Stimulated activated CD8-positive, alpha-beta memory T cell treated with anti-CD3 and anti-CD28 coated beads, Interleukin-15, amount 100 ng/mL, for 1 hour (primary cell): ENCODE measurements around the gene LMBR1L.
"Not testable (repeated sequence)": the region's sequence is repeated elsewhere in the genome, so short reads cannot be mapped to it uniquely, and the experiment has no call there.

Experiments used
- DNase-seq: peaks from one replicate; pipeline ENCODE4 v3.0.0-alpha.2; 2020; ENCODE audit warnings: low read depth

Gene LMBR1L, protein sequence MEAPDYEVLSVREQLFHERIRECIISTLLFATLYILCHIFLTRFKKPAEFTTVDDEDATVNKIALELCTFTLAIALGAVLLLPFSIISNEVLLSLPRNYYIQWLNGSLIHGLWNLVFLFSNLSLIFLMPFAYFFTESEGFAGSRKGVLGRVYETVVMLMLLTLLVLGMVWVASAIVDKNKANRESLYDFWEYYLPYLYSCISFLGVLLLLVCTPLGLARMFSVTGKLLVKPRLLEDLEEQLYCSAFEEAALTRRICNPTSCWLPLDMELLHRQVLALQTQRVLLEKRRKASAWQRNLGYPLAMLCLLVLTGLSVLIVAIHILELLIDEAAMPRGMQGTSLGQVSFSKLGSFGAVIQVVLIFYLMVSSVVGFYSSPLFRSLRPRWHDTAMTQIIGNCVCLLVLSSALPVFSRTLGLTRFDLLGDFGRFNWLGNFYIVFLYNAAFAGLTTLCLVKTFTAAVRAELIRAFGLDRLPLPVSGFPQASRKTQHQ

DNA sequence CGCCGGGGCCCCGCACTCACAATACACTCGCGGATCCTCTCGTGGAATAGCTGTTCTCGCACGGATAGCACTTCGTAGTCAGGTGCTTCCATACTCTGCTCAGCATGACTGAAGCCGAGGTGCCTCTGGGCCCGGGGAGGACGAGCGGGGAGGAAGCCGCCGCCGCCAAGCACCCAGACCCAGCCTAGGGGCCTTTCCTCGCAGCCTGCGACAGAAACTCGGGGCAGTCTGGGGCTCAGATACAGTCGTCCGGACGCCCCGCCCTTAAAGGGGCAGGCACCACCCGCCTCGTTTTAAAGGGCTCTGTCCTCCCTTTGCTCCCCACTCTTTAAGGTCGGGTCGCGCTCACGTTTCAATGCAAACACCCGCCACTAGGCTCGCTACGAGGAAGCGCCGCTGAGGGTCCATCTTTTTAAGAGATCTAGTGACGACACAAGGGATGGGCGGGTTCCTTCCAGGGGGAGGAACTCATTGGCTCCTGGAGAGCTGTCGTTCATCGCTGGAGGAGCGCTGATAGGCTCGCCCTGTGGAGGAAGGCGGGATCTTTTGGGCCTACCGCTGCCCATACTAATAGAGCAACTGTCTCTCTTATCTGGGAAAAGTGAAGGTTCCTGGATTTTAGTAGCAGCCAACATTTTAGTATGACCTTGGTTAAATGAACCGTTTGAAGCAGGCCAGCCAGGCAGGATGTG, at the start of gene LMBR1L:
LMBR1L (minus strand) TSS at position 384 of the 692 bp plus-strand sequence; CDS start at position 92, 292 bp downstream.
- DNase-seq: peak; percentile 97

DNA sequence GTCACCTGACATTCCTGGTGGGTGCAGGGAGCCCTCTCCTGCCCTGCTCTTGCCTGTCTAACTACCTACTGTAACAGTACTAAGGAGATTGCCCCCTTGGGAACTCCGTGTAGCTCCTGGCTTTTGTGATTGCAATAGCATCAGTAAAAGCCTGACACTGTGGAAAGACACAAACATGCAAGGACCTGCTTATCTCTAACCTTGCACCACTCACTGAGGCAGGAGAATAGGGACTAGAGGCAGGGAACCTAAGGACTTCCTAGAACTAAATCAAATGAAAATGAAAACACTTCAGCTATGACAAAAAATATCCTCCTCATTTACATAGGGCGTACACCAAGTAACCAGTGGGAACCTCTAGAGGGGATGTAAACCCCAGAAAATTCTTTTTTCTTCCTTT, 49.8 kb upstream of the LMBR1L start:
- no peak for DNase-seq

DNA sequence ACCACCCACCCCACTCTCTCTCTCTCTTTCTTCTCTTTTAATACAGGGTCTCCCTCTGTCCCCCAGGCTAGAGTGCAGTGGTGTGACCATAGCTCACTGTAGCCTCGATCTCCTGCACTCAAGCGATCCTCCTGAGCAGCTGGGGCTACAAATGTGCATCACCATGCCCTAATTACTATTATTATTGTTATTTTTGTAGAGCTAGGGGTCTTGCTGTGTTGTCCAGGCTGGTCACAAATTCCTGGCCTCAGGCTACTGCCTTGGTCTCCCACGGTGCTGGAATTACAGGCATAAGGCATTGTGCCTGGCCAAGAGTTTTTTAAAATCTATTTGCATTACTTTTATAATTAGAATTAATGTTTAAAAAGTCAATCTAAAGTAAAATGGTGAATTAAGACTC, 43.6 kb upstream of the LMBR1L start:
- no peak for DNase-seq

DNA sequence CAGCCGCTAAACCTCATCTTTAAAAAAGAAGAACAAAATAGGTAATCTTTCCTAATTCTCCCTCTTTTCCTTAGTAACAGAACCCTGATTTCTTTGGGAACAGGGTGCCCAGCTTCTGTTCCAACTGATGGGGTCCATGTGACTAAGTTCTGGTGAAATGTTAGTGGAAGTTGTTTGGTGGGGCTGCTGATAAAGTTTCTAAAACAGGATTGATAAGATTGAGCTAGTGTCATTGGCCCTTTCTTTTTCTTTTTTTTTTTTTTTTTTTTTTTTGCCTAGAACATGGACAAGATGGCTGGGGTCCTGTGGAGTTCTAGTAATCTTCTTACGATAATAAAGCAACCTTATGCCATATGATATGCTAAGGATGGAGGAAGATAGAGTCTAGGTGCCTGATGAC, 36.7 kb upstream of the LMBR1L start:
- no peak for DNase-seq

DNA sequence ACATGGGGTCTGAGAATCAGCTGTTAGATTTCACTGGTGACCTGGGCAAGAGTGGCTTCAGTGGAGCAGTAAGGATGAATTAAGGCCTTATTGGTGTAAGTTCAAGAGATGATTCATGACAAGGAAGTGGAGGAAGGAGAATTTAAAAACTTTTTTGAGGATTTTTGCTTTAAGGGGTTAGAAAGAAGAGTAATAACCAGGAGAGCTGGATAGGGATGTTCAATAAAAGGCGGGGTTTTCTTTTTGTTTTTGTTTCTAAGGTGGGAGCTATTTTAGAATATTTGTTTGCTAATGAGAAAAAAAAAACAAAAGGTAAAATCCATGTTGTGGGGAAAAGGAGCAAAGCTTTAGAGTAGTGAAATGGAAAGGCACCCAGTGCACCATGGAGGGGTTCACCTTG, 35.8 kb upstream of the LMBR1L start:
- DNase-seq: no peak

DNA sequence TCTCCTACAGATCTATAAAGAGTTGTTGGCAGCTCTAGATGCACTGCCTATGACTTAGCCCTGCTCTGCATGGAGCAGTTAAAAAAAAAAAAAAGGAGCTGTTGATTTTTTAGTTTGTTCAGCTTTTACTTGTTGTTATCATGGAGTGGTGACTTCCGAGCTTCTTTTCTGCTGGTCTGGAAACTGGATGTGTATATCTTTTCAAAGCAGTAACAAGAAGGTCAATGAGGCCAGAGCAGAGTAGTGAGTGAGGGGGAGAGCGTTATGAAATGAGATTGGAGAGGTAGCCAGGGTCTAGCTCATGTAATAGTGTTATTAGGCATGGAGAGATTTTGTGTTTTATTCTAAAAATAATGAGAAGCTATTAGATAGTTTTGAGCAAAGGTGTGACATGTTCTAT, 33.7 kb upstream of the LMBR1L start:
- no peak for DNase-seq

DNA sequence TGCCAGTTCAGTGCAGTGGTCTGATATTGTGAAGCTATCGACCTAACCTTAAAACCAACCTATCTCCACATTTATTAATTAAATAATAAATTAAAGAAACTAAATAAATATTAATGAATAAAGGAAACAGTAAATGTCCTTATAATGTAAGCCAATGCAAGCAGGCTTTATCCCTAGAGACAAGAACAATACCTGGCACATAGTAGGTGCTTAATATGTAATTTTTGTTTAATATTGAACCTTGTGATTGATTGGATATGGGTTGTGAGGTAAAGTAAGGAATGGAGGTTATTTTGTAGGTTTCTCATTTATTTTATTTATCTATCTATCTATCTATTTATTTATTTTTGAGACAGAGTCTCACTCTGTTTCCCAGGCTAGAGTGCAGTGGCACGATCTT, 28.4 kb upstream of the LMBR1L start:
- no peak for DNase-seq

DNA sequence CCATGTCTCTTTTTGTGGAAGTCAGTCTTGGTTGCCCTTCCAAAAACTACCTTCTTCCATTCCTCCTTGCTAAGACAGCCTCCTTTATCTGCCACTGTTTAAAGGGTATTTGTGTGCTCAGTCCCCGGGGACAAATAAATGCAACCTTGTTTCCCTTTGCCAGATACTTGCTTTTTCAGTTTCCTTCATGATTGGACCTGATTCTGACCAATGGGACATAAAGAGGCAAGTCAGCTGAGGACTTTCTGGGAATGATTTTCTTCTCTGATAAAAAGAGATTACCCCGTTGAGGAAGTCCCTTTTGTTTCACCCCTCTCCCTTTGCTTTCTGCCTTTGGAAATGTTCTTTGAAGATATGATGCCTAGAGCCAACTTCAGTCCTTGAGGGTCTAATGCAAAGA, 27.9 kb upstream of the LMBR1L start:
- no peak for DNase-seq

DNA sequence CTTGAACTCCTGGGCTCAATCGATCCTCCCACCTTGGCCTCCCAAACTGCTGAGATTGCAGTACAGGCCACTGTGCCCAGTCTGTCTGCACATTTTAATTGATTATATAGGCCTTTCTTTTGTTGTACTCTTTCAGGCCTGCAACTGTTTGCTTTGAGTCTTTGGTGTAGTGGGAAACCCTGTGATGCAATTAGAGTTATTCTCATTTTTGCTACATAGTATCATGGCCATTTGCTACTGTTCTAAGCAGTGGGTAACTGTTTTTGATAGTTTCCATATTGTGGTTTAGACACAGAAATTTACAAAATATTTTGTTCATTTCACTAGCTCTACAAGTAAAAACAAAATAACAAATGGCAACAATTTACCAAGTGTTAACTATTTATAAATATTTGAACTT, 26.8 kb upstream of the LMBR1L start:
- no peak for DNase-seq

DNA sequence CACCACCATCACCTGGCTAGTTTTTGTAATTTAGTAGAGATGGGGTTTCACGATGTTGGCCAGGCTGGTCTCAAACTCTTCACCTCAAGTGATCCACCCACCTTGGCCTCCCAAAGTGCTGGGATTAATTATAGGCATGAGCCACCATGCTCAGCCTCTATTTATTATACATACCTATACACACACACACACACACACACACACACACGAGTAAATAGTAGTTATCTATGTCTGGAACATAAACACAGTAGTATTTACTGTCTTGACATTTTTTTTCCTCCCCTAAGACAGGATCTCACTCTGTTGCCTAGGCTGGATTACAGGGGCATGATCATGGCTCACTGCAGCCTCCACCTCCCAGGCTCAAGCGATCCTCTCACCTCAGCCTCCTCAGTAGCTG, 26.4 kb upstream of the LMBR1L start:
- DNase-seq: not testable (repeated sequence)

DNA sequence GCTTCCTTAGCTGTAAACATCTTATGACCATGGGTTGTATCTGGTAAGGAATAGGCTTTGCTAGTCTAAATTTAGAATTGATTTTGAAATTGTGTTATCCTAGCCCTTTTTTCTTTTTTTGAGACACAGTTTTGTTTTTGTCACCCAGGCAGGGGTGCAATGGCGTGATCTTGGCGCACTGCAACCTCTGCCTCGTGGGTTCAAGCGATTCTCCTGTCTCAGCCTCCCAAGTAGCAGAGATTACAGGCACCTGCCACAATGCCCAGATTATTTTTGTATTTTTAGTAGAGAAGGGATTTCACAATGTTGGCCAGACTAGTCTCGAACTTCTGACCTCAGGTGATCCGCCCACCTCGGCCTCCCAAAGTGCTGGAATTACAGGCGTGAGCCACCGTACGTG, 22.9 kb upstream of the LMBR1L start:
- DNase-seq: no peak

DNA sequence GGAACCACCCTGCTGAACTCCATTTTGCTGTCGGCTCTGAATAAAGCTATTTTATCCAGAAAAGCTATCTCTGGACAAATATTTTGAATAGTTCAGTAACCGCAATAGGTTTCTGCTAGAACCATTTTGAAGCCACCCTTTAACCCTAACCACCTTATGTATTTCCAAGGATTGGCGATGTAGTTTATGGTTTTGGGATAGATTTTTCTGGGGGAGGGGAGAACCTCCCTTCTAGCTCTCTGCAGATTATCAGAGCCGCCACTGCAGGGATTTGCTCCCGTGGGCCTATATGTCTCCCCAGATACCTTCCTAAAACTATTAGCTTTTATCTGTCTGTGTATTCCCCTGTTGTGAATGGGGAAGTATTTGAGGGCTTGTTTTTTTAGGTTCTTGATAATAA, 22.4 kb upstream of the LMBR1L start:
- DNase-seq: no peak

DNA sequence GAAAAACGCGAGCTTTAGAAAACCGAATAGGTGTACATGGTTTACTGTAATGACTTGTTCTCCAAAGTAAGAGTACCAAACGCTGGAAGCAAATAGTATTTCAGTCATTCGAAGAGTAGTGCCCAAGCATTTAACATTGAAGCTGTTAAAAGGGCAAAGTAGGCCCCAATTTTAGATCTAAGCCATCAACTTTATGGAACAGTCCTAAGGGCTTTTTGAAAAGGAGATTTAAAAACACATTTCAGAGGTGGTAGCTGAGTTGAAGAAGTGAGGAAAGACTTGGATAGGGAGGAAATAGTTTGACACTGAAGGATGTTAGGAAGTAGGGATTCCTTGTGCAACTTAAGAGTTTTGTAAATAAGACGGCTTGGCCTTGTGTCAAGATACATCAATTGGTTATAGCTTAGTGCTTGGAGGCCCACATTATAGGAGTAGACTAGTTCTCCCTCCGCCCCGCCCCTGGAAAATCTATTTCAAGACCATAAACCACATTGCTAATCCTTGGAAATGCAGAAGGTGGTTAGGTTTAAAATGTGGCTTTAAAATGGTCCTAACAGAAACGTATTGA, 21.3 kb upstream of the LMBR1L start:
- DNase-seq: no peak

DNA sequence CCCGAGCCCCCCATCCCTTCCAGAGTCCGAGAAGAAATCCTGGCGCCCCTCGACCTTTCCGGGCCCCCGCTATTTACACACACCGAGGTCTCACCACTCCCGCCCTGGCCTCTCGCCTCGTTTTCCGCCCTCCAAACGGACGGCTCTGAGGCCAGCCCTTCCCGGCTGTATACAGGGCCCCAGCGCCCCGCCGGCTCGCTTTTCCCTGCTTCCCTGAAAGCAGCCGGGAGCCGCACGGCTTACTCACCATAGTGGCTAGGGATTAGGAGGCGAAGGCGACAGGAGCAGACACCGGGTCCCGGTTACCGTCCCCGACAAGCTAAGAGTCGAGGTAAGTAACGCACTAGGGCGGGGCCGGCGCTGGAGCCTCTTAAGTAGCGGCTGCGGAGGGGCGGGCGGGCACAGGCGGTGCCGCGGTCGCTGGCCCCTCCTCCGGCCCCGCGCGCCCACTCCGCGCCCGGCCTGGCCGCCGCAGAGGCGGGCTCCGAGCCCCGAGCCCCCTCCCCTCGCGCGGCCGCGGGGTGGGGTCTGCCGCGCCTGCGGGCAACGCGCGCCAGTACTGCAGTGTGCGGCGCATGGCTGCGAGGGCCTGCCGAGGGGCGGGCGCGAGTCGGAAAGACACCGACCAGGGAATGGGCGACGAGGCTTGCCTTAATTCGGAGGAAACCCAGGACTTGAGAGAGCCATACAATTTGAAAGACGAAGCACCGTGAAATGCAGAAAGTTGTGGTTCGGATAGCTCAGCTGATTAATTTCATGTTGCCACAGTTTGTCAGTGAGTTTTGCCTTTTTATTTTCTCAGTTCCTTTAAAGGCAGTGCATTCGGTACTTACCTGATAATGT, 20.6 kb upstream of the LMBR1L start, which contains the start of gene TUBA1B:
TUBA1B (minus strand) TSS at position 345 of the 843 bp plus-strand sequence; CDS start at position 250, 95 bp downstream.
- peak; percentile 83 for DNase-seq

DNA sequence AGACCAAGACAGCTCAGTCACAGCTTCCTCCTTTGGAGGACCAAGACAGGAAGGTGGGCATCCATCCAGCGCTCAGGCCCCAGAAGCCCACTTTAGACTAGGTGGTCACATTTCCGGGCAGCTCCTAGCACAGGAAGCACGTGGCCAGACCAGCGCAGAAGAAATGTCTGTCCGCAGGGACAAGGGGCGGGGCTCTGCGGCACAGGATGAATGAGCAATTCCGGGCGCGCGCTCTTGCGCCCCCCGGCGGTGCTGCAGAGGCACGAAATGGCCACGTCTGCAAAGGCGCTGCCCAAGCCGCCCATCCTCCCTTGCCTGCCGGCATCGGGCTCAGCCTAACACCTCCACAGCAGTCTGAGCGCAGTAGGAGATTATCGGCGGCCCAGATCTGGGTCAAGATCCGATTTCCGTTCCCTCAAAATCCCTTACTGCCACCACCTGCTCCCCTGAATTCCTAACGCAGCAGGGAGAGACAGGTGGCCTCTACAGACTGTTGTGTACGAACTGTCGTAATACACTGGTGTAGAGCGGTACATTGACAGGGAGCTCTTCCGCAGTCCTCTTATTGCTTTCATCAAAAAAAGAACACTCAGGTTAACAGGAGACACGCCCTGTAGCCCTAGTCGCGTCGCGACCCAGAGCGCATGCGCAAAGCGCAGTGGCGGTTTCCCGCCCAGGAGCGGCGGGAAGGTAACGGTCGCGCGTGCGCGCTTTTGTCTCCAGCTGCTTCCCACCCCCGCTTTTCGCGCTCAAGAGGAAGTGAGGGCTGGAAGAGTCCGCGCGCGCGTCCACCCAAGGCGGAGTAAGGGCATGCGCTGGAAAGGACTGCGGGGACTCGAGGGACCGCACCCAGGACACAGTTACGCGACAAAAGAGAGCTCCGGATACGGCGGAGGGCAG, 19.8 kb upstream of the LMBR1L start:
- DNase-seq: peak; percentile 78

DNA sequence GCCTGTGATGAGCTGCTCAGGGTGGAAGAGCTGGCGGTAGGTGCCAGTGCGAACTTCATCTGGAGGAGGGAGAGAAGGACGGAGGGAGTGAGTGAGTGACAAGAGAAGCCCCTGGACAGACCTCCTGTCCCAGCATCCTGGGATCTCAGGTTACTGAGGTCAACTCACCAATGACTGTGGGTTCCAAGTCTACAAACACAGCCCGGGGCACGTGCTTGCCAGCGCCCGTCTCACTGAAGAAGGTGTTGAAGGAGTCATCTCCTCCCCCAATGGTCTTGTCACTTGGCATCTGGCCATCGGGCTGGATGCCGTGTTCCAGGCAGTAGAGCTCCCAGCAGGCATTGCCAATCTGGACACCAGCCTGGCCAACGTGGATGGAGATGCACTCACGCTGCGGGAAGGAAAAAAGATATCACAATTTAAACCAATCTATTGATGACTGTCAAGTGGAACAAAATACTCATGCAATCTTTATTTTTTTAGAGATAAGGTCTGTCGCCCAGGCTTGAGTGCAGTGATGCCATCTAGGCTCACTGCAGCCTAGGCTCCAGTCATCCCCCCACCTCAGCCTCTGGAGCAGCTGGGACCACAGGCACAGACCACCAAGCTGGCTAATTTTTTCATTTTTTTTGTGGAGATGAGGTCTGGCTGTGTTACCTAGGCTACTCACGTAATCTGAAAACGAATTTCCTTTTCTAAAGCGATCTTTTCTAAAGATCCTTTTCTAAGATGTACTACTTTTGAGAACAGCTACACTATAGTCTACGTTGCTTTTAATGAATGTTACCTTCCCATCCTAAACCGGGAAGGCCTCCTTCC, 18.9 kb upstream of the LMBR1L start:
- no peak for DNase-seq

DNA sequence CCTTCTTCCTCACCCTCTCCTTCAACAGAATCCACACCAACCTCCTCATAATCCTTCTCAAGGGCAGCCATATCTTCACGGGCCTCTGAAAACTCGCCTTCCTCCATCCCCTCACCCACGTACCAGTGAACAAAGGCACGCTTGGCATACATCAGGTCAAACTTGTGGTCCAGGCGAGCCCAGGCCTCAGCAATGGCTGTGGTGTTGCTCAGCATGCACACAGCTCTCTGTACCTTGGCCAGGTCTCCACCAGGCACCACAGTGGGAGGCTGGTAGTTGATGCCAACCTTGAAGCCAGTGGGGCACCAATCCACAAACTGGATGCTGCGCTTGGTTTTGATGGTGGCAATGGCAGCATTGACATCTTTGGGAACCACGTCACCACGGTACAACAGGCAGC, 17.3 kb upstream of the LMBR1L start:
- not testable (repeated sequence) for DNase-seq

DNA sequence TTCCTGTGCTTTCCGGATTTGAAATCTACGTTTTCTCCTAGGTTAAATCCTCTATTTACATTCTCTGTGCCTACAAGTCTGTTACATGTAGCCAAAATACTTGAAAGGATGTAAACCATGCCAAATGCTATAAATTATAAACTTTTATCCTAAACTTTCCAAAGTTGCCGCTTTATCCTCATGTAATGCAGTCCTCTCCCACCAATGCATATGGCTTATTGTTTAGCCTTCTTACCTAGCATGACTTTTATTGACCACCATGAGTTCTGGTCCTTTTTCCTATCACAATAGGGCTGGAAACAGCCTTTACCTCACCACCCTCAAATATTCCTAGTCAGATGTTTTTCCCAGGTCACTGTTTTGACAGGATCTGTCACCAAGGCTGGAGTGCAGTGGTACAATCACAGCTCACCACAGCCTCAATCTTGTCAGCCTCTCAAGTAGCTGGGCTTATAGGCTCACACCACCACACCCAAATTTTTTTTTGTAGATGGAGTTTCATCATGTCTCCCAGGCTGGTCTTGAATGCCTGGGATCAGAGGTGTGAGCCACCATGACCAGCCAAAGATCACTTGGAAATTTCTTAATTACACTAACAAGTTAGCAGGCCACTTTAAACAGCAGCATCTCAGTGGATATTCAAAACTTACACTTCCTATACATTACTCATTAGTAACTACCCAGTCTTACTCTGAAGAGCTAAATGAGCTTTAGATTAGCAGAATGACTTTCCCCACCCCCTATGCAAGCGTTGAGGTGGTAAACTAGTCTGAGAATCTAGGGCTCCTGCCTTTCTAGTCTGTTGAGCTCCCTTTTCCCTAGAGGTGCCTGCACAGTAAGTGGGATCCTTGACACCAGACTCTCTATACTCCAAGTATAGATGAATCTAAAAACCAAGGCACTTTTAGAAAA, 16.5 kb upstream of the LMBR1L start:
- DNase-seq: no peak
